ENCODE data around the gene ORC3. TPM values are rescaled to one million over a fixed set of nuclear protein-coding genes. Genes with fewer than 3 reads are reported as not detected.

Gene ORC3
- total and polyA plus RNA-seq, 9 donors, result 20.2 to 29.1 (median 23.8) TPM

DNA sequence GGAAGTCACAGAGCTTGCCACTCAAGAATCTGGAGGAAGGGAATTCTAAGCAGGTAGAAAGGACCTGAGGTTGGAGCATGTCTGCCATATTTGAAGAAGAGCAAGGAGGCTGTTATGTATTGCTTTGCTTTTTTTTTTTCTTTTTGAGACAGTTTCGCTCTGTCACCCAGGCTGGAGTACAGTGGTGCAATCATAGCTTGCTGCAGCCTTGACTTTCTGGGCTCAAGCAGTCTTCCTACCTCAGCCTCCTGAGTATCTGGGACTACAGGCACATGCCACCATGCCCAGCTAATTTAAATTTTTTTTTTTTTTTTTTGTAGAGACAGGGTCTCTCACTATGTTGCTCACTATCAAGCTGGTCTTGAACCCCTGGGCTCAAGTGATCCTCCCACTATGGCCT, 40.8 kb downstream of the ORC3 start:
- Histone ChIP-seq H3K27me3 (ENCODE audit: control insufficient read depth, insufficient read depth, low read length) (no peaks in the 10 kb centered on the region), H3K36me3 (ENCODE audit: control insufficient read depth, insufficient read depth, low read length) (peaks cover 2% of the 10 kb centered on the region), H3K27ac (ENCODE audit: low read length) (no peak overlapping the region), H3K4me3 (ENCODE audit: low read length) (no peak overlapping the region), H3K4me1 (ENCODE audit: control insufficient read depth, insufficient read depth, low read length) (no peaks in the 10 kb centered on the region), H3K9me3 (replicated peaks; ENCODE audit: control insufficient read depth, low read depth, low read length) (no peaks in the 10 kb centered on the region)
- no CpG with 5 or more reads among the region's 1 CpG for WGBS (ENCODE audit: insufficient coverage)
- DNase-seq, result no peak

DNA sequence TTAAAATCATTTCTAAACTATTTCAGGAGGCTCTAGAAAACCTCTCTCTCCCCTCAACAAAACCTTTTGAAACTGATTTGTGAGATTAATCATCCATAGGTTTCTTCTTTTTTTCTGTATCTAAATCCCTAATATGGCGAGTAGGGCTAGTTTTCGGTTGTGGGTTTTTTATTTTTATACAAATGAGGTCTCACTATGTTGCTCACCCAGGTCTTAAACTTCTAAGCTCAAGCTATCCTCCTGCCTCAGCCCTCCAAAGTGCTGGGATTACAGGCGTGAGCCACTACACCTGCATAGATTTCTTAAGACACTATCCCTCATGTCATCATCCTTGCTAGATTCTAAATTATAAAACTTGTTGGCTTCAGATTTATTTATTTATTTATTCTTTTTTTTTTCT, 43.9 kb downstream of the ORC3 start:
- Histone ChIP-seq H3K4me1 (ENCODE audit: control insufficient read depth, insufficient read depth, low read length) (no peaks in the 10 kb centered on the region), H3K9me3 (replicated peaks; ENCODE audit: control insufficient read depth, low read depth, low read length) (no peaks in the 10 kb centered on the region), H3K4me3 (ENCODE audit: low read length) (no peak overlapping the region), H3K36me3 (ENCODE audit: control insufficient read depth, insufficient read depth, low read length) (peaks cover 10% of the 10 kb centered on the region), H3K27ac (ENCODE audit: low read length) (no peak overlapping the region), H3K27me3 (ENCODE audit: control insufficient read depth, insufficient read depth, low read length) (no peaks in the 10 kb centered on the region)
- no peak for DNase-seq
- WGBS (ENCODE audit: insufficient coverage), result no CpG with 5 or more reads among the region's 3 CpGs

DNA sequence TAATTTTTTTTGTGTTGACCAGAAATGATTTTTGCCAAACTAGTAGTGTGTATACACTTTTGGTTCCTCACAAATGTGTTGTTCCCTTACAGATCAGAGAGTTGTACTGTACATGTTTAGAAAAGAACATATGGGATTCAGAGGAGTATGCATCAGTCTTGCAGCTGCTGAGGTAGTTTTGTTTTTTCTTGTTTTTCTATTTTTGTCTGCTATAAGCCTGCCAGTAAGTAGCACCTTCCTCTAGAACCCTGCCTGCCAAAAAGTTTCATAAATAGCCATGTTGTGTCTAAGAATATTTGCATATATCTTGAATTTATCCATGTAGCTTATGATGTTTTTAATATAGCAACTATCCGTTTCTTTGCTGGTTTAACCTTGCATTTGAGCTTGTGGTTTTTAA, 46.4 kb downstream of the ORC3 start:
- H3K27ac ChIP-seq (ENCODE audit: low read length), result no peak overlapping the region
- no peak for DNase-seq
- WGBS (ENCODE audit: insufficient coverage), result no CpG with 5 or more reads among the region's 1 CpG
- H3K36me3 ChIP-seq (ENCODE audit: control insufficient read depth, insufficient read depth, low read length), result peaks cover 15% of the 10 kb centered on the region
- no peaks in the 10 kb centered on the region for H3K27me3 ChIP-seq (ENCODE audit: control insufficient read depth, insufficient read depth, low read length)
- no peaks in the 10 kb centered on the region for H3K4me1 ChIP-seq (ENCODE audit: control insufficient read depth, insufficient read depth, low read length)
- H3K4me3 ChIP-seq (ENCODE audit: low read length), result no peak overlapping the region
- H3K9me3 ChIP-seq (replicated peaks; ENCODE audit: control insufficient read depth, low read depth, low read length), result no peaks in the 10 kb centered on the region

GRCh38 chr6:87637106-87637505, 47.2 kb downstream of the ORC3 start:
- Histone ChIP-seq H3K27ac (ENCODE audit: low read length) (no peak overlapping the region), H3K27me3 (ENCODE audit: control insufficient read depth, insufficient read depth, low read length) (no peaks in the 10 kb centered on the region), H3K9me3 (replicated peaks; ENCODE audit: control insufficient read depth, low read depth, low read length) (no peaks in the 10 kb centered on the region), H3K4me3 (ENCODE audit: low read length) (no peak overlapping the region), H3K36me3 (ENCODE audit: control insufficient read depth, insufficient read depth, low read length) (peaks cover 15% of the 10 kb centered on the region), H3K4me1 (ENCODE audit: control insufficient read depth, insufficient read depth, low read length) (no peaks in the 10 kb centered on the region)
- no peak for DNase-seq
- whole genome bisulfite sequencing (ENCODE audit: insufficient coverage), result no CpG with 5 or more reads among the region's 1 CpG

DNA sequence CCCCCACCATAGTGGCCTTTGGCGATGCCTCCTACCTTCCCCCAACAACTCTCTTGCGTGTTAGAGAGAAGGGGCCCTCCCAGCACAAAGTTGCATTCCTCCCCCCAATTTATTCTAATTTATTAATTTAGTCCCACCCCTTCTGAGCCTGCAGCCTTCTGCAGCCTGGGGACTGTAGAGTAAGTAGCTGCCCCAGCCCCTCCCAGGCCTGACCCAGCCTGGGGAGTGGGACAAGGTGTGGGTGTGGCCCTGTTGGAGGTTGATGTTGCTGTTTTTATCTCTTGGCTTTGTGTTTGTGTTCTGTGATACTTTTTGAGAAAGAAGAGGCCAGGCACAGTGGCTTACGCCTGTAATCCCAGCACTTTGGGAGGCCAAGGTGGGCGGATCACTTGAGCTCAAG, 49.4 kb downstream of the ORC3 start:
- no peaks in the 10 kb centered on the region for H3K27me3 ChIP-seq (ENCODE audit: control insufficient read depth, insufficient read depth, low read length)
- H3K4me1 ChIP-seq (ENCODE audit: control insufficient read depth, insufficient read depth, low read length), result no peaks in the 10 kb centered on the region
- no peaks in the 10 kb centered on the region for H3K9me3 ChIP-seq (replicated peaks; ENCODE audit: control insufficient read depth, low read depth, low read length)
- H3K36me3 ChIP-seq (ENCODE audit: control insufficient read depth, insufficient read depth, low read length), result peaks cover 15% of the 10 kb centered on the region
- no peak overlapping the region for H3K4me3 ChIP-seq (ENCODE audit: low read length)
- no peak overlapping the region for H3K27ac ChIP-seq (ENCODE audit: low read length)
- no CpG with 5 or more reads among the region's 4 CpGs for WGBS (ENCODE audit: insufficient coverage)
- DNase-seq, result no peak

DNA sequence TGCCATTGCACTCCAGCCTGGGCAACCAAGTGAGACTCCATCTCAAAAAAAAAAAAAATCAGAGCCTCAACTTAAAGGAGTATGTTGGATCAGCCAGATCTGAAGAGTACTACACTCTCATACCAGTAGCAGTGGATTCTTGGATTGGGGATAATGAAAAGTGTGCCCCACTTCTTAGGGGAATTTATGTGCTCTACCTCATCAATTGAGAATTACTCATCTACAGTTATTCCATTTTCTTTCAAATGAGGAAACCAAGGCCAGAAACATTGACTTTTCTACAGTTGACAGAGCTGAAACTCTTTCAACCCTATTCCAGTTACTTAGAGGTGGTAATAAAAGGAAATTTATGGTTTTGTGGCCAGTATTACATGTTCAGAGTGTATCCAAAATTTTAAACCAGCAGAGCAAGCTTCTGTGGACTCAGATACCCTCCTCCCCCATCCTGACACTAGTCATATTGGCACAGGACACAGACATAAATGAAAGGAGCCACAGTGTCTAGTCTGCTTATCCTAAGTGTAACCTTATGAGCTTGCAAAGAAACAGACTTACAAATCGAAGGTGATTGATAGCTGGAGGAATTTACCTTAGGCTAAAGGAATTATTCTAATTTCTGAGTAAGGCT, 51.2 kb downstream of the ORC3 start:
- no CpG with 5 or more reads among the region's 1 CpG for WGBS (ENCODE audit: insufficient coverage)
- Histone ChIP-seq H3K27me3 (ENCODE audit: control insufficient read depth, insufficient read depth, low read length) (no peaks in the 10 kb centered on the region), H3K27ac (ENCODE audit: low read length) (no peak overlapping the region), H3K4me3 (ENCODE audit: low read length) (no peak overlapping the region), H3K36me3 (ENCODE audit: control insufficient read depth, insufficient read depth, low read length) (peaks cover 12% of the 10 kb centered on the region), H3K4me1 (ENCODE audit: control insufficient read depth, insufficient read depth, low read length) (no peaks in the 10 kb centered on the region), H3K9me3 (replicated peaks; ENCODE audit: control insufficient read depth, low read depth, low read length) (no peaks in the 10 kb centered on the region)
- DNase-seq, result no peak

- Histone ChIP-seq H3K4me3 (ENCODE audit: low read length) (no peak overlapping the region), H3K4me1 (ENCODE audit: control insufficient read depth, insufficient read depth, low read length) (no peaks in the 10 kb centered on the region), H3K27ac (ENCODE audit: low read length) (no peak overlapping the region), H3K9me3 (replicated peaks; ENCODE audit: control insufficient read depth, low read depth, low read length) (no peaks in the 10 kb centered on the region), H3K27me3 (ENCODE audit: control insufficient read depth, insufficient read depth, low read length) (no peaks in the 10 kb centered on the region), H3K36me3 (ENCODE audit: control insufficient read depth, insufficient read depth, low read length) (no peaks in the 10 kb centered on the region)
- no CpG with 5 or more reads among the region's 1 CpG for WGBS (ENCODE audit: insufficient coverage)
- DNase-seq, result no peak
Measured at GRCh38 chr6:87645080-87645479, 55.1 kb downstream of the ORC3 start.

- Histone ChIP-seq H3K4me3 (ENCODE audit: low read length) (no peak overlapping the region), H3K9me3 (replicated peaks; ENCODE audit: control insufficient read depth, low read depth, low read length) (no peaks in the 10 kb centered on the region), H3K27ac (ENCODE audit: low read length) (no peak overlapping the region), H3K4me1 (ENCODE audit: control insufficient read depth, insufficient read depth, low read length) (no peaks in the 10 kb centered on the region), H3K36me3 (ENCODE audit: control insufficient read depth, insufficient read depth, low read length) (peaks cover 10% of the 10 kb centered on the region), H3K27me3 (ENCODE audit: control insufficient read depth, insufficient read depth, low read length) (no peaks in the 10 kb centered on the region)
- 100% methylated on average over 1 of the region's 3 CpGs for WGBS (ENCODE audit: insufficient coverage)
- DNase-seq, result no peak
Measured at GRCh38 chr6:87653074-87653962, 63.4 kb downstream of the ORC3 start.

DNA sequence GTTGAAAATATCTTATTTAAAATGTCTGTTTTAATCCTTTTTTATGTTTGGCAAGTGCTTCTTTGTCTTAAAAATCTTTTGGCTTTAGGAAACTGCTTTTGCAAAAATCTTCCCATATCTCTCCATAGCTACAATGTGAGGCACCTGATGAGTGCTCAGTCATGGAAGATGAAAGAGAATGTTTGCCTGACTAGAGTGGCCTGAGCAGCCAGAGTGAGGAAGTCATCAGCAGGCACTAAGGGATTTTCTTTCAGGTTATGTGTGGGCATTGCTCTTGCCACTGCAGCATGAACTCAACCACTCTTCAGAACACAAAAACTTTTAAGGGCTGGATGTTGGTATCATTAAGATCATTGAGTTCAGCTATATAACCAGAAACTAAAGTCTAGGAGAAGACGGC, 64.2 kb downstream of the ORC3 start:
- H3K4me3 ChIP-seq (ENCODE audit: low read length), result no peak overlapping the region
- no peak for DNase-seq
- H3K36me3 ChIP-seq (ENCODE audit: control insufficient read depth, insufficient read depth, low read length), result peaks cover 10% of the 10 kb centered on the region
- H3K27ac ChIP-seq (ENCODE audit: low read length), result no peak overlapping the region
- WGBS (ENCODE audit: insufficient coverage), result no CpG with 5 or more reads among the region's 1 CpG
- no peaks in the 10 kb centered on the region for H3K27me3 ChIP-seq (ENCODE audit: control insufficient read depth, insufficient read depth, low read length)
- H3K4me1 ChIP-seq (ENCODE audit: control insufficient read depth, insufficient read depth, low read length), result no peaks in the 10 kb centered on the region
- no peaks in the 10 kb centered on the region for H3K9me3 ChIP-seq (replicated peaks; ENCODE audit: control insufficient read depth, low read depth, low read length)

DNA sequence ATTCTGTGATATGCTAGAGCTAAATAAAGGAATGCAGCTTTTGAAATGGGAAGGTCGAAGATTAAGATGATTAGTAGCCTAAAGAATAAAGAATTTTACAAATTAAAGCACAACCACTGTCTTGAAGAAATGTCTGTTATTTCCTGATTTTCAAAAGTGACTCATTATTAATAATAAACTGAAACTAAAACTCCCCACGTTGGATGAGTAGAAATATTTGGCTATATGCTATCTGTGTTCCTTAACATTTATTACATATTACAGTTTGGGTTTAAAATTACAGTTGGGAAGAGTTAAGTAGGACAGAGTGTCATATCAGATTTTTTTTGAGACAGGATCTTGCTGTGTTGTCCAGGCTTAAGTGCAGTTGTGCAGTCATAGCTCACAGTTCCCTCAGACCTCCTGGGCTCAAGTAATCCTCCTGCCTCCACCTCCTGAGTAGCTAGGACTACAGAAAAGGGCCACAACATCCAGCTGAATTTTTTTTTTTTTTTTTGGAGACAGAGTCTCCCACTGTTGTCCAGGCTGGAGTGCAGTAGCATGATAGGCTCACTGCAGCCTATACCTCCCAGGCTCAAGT, 65.0 kb downstream of the ORC3 start:
- no peak overlapping the region for H3K27ac ChIP-seq (ENCODE audit: low read length)
- H3K27me3 ChIP-seq (ENCODE audit: control insufficient read depth, insufficient read depth, low read length), result no peaks in the 10 kb centered on the region
- no peaks in the 10 kb centered on the region for H3K4me1 ChIP-seq (ENCODE audit: control insufficient read depth, insufficient read depth, low read length)
- H3K4me3 ChIP-seq (ENCODE audit: low read length), result no peak overlapping the region
- DNase-seq, result no peak
- WGBS (ENCODE audit: insufficient coverage), result no CpG with 5 or more reads among the region's 2 CpGs
- H3K9me3 ChIP-seq (replicated peaks; ENCODE audit: control insufficient read depth, low read depth, low read length), result no peaks in the 10 kb centered on the region
- H3K36me3 ChIP-seq (ENCODE audit: control insufficient read depth, insufficient read depth, low read length), result peaks cover 10% of the 10 kb centered on the region

Data from muscle of leg (tissue), 11 donors.